Measurements from ENCODE around the gene UBAP2.
"Not testable (repeated sequence)": the region's sequence is repeated elsewhere in the genome, so short reads cannot be mapped to it uniquely, and the experiment has no call there.

Gene UBAP2

GRCh38 chr9:33962468-33962867 lies 86.2 kb downstream of the UBAP2 start:
- DNase-seq = not testable (repeated sequence)

DNA sequence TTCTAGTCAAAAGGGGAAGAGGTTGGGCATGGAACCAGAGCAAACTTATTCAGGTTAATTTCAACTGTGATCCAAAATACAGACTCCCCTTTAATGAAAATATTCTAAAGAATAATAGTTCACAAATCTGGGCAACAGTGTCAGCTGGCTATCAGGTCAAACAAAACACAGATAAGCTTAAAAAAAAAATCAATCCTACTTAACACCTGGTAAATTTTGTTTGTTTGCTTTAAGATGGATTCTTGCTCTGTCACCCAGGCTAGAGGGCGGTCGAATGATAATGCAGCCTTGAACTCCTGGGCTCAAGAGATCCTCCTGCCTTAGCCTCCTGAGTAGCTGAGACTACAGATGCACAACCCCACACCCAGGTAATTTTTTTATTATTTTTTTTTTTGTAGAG lies 89.0 kb downstream of the UBAP2 start:
- DNase-seq = no peak

DNA sequence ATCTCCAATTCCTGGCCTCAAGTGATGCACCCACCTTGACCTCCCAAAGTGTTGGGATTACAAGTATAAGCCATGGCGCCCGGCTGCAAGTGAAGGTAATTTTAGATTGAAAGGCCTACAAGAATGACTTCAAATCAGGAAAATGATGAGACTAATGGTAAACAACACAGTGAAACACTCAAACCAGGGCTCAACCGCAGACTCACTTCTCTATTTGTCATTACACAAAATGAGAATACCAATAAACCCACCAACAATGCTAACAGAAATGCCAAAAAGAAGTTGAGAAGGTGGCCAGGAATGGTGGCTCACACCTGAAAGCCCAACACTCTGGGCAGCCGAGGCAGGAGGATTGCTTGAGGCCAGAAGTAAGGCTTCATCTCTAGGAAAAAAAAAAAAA lies 92.1 kb downstream of the UBAP2 start:
- no peak for DNase-seq

DNA sequence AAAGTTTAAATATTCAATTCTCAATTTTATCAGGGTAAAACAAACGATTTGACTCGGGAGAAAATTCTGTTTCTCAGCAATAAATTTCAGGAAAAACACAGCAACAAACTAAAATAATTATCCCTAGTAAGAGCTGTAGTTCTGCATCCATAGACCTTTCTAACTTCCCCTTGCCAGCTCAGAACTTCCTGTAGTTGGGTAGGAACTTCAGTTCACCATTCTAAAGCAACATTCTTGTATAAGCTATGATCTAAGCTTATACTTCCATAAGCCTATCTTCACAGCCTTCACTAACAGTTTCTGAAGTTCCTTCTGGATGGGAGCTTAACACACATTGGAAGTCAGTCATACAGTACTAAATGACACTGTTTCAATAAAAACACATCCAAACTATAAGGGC lies 96.6 kb downstream of the UBAP2 start:
- DNase-seq = no peak

DNA sequence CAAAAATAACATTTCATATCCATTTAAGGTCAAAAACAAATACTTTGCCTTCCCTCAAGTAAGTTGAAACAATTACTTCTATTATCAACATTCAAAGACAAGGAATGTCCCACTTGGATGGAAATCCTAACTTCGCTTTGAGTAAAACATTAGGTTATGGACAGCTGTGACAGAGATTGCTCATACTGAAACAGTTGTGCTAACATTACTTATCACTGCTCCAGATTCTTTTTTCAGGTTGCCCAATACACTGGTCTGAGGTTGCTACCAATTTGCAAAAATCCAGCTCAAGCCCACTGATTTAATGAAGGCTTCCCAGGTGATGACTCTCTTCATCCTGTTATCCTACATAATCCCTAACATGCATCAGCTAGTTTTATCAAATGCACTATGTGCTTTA lies 98.3 kb downstream of the UBAP2 start:
- no peak for DNase-seq

GRCh38 chr9:33946779-33947535 lies 101.7 kb downstream of the UBAP2 start:
- peak; percentile 97 for DNase-seq

GRCh38 chr9:33943389-33943788 lies 105.3 kb downstream of the UBAP2 start:
- DNase-seq = no peak

DNA sequence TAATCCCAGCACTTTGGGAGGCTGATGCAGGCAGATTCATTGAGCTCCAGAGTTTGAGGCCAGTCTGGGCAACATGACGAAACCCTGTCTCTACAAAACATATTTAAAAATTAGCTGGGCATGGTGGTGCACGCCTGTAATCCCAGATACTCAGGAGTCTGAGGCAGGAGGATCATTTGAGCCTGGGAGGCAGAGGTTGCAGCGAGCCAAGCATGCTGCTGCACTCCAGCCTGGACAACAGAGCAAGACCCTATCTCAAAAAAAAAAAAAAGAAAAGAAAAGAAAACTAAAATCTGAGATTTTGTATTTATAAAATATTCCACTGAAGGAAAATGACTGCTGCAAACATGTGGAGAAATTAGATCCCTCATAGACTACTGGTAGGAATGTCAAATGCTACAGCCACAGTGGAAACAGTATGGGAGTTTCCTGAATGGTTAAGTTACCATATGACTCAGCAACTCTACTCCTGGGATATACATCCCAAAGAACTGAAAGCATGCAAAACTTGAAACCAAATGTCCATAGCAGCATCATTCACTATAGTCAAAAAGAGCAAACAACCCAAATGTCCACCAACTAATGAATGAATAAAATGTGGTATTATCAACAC lies 106.1 kb downstream of the UBAP2 start:
- DNase-seq = peak; percentile 77

DNA sequence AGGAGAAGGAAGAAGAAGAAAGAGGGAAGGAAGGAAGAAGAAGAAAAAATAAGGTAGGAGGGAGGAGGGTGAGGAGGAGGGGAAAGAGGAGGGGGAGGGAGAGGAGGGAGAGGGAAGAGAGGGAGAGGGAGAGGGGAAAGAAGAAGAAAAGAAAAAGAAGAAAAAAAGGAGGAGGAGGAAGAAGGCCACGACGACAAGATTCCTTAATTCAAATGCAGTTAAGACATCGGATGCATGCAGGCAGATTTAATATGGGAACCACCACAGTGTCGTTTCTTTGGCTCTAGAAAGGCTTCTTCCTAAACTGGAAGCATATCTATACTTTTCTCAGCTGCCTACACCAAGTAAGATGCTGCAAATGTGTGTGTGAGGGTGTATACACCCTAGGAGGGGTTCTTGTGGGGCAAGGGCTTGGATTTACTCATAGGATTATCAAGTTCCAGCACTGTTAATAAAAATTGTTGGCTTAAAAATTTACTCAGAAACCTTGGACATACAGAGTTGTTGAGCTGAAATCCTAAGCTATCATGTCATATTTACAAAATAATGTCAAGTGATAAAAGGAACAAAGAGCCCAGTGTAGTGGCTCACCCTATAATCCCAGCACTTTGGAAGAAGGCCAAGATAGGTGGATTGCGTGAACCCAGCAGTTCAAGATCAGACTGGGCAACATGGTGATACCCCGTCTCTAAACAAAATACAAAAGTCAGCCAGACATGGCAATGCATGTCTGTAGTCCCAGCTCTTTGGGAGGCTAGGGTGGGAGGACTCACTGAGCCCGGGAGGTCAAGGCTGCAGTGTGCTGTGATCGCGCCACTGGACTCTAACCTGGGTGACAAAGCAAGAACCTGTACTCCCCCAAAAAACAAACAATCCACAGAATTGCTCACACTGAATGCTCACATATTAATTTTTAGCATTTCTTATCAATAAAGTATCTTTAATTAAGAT lies 108.5 kb downstream of the UBAP2 start:
- DNase-seq = no peak

DNA sequence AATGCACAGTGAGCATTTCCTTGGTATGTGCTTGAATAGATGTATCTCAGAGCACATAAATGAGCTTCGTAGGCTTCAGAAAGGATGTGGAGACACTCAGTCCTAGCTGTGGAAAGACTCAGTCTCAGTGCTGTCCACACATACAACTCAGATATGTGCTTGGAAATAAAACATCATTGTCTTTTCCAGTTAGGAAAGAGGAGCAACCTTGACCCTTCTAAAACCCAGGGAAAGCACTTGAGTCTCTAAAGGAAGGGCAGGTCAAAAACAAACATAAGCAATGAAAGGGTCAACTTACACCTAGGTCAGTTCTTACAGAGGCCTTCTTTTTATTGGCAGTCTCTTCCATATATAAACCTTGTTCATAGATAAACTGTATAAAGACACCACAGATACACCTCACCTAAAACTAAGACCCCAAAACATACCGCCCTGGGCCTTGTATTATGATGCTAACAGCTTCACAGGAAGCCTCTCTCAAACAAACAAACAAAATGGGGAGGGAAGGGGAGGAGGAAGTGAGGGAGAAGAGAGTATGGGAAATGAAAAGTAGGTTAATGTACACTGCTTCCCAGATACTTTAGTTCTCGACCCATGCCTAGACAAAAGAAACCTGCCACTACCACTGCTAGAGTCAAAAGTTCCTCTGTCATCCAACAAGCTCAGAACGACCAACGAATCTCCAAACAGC lies 114.4 kb downstream of the UBAP2 start:
- no peak for DNase-seq

- no peak for DNase-seq
These were observed 116.4 kb downstream of the UBAP2 start for GRCh38 chr9:33932078-33932807.

- no peak for DNase-seq
These were observed 117.4 kb downstream of the UBAP2 start for GRCh38 chr9:33931326-33931725.

GRCh38 chr9:33927694-33928093 lies 121.0 kb downstream of the UBAP2 start:
- no peak for DNase-seq

DNA sequence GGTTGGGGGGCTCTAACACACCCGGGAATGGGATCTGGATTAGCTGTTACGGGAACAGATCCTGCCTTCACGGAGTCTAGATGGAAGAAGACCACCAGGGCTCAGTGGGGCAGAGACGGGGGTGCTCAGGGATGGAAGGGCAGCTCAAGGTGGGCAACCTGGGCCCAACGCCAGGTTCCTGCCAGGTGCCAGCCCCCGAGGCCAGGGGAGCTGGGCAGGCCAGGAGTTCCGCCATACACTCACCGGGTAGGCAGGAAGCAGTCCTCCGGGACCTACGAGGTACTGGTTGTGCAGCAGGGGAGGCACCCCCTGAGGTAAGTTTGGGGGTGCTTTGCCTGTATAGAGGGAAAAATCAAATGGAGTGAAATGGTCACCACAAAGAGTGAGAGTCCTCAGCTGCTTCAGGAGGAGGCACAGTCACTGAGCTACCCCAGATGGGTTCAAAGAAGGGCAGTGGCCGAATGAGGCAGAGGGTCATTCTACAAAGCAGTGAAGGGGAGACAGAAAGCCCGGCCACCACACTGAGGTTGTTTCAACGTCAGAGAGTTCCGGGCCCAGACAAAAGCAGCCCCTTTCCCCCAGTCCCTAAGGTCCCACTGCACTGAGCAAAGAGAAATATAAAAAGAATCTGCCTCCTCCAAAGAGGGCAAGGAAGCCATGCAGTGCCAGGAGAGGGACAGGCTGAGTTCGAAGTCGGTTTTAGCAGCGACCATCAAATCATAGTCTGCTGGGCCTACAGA lies 121.8 kb downstream of the UBAP2 start:
- no peak for DNase-seq

- peak; percentile 36 for DNase-seq
These were observed 123.5 kb downstream of the UBAP2 start for GRCh38 chr9:33924978-33925797.

DNA sequence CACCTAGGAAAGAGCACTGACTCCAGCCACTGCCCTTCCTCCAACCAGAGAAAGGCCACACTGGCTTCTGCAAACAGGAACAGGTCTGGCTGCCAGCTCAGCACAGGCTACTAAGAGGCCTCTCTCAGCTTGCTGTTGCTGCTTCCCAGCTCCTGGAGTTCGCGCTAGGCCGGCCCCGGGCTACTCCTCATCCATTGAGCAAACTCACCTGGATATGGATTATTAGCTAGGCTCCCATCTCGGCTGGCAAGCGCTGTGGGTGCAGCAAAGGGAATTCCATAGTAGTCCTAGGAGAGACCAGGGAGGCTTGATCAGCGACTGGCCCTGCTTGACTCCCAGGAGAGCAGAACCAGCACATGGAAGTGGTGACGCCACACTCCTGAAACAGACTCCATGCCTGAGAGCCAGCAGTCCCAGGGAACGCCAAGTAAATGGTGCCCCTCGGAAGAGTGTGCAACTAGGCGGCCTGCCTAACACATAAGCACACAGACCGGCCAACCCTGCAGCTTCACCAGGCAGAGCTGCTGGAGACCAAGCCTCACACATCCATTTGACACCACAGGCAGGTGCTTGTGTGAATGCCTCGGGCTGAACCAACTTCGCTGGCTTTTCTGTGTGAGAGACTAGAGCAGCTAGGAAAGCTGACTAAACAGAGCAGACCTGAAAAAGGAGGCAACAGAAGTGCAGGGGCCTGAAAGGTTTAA lies 124.5 kb downstream of the UBAP2 start:
- DNase-seq = no peak

DNA sequence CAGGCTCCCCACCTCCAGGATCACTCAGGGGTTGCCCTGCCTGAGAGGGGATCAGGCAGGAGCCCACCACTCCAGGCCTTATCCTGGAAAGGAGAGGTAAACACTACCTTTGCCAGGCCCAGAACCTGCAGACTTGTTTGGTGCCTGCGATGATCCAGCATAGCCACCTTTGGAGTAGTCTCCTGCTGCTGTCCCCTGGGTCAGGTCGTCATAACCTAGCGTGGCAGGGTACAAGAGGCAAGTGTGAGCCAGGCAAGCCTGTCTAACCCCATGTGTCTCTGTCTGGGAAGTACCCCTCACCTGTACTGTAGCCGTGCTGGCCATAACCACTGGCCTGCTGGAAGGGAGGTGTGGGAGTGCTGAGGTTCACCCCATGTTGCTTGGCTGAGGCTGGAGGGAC lies 125.6 kb downstream of the UBAP2 start:
- no peak for DNase-seq

GRCh38 chr9:33921967-33922895 lies 126.5 kb downstream of the UBAP2 start:
- peak; percentile 14 for DNase-seq

All from HCEC 1CT (cell line).